OCI-LY1 (cell line): Measurements from ENCODE around the gene UBE2D3.

ENCODE experiments used
- H2AFZ ChIP-seq: fragments of 200-600 bp; sonication (generic), shearing (Covaris generic); 2 replicates; pipeline ENCODE4 v1.6.0; 2014; ENCODE audit warnings: antibody characterized with exemption, mild to moderate bottlenecking, low read length
- H3F3A ChIP-seq: fragments of 200-600 bp; sonication (generic), shearing (Covaris generic); 2 replicates; pipeline ENCODE4 v1.6.0; 2014; ENCODE audit warnings: mild to moderate bottlenecking, antibody characterized with exemption, low read length, moderate library complexity; ENCODE audit not compliant: insufficient read depth
- H3K27ac ChIP-seq: fragments of 200-600 bp; sonication (generic); 2 replicates; pipeline ENCODE4 v1.5.1; 2014; ENCODE audit warnings: low read length, mixed run types, mild to moderate bottlenecking, low read depth; ENCODE audit not compliant: poor library complexity, severe bottlenecking
- H3K27me3 ChIP-seq: fragments of 200-600 bp; sonication (generic); 2 replicates; pipeline ENCODE4 v1.6.0; 2014; ENCODE audit warnings: antibody characterized with exemption, mild to moderate bottlenecking, low read length, moderate library complexity; ENCODE audit not compliant: insufficient read depth
- H3K36me3 ChIP-seq: fragments of 200-600 bp; sonication (generic); 2 replicates; pipeline ENCODE4 v1.6.1; 2014; ENCODE audit warnings: mild to moderate bottlenecking, antibody characterized with exemption, low read length, moderate library complexity, mixed read lengths; ENCODE audit not compliant: insufficient read depth
- H3K4me1 ChIP-seq: fragments of 200-600 bp; sonication (generic); 2 replicates; pipeline ENCODE4 v1.5.1; 2014; ENCODE audit warnings: mild to moderate bottlenecking, low read length, moderate library complexity; ENCODE audit not compliant: insufficient read depth, severe bottlenecking
- H3K4me2 ChIP-seq: fragments of 200-600 bp; sonication (generic), shearing (Covaris generic); 2 replicates; pipeline ENCODE4 v1.6.1; 2014; ENCODE audit warnings: low read length
- H3K4me3 ChIP-seq: fragments of 200-600 bp; sonication (generic); 2 replicates; pipeline ENCODE4 v1.5.1; 2014; ENCODE audit warnings: low read length, low read depth, mild to moderate bottlenecking, mixed read lengths; ENCODE audit not compliant: poor library complexity, severe bottlenecking
- H3K79me2 ChIP-seq: fragments of 200-600 bp; shearing (Covaris generic); 2 replicates; pipeline ENCODE4 v1.6.1; 2016; ENCODE audit warnings: mixed run types, low read length, mixed read lengths; ENCODE audit not compliant: insufficient read depth
- H3K9ac ChIP-seq: fragments of 200-600 bp; sonication (generic), shearing (Covaris generic); 2 replicates; pipeline ENCODE4 v1.6.1; 2014; ENCODE audit warnings: mild to moderate bottlenecking, low read length, mixed read lengths
- H3K9me2 ChIP-seq: fragments of 200-600 bp; sonication (generic), shearing (Covaris generic); 2 replicates; pipeline ENCODE4 v1.6.1; 2014; ENCODE audit warnings: low read depth, mild to moderate bottlenecking, low read length, mixed read lengths
- H3K9me3 ChIP-seq: fragments of 200-600 bp; shearing (Covaris generic); 2 replicates; pipeline ENCODE4 v1.6.1; 2014; ENCODE audit warnings: low read length, mixed read lengths
- H4K20me1 ChIP-seq: fragments of 200-600 bp; sonication (generic), shearing (Covaris generic); 2 replicates; pipeline ENCODE4 v1.6.0; 2016; ENCODE audit warnings: mild to moderate bottlenecking, low read length; ENCODE audit not compliant: insufficient read depth
- EZH2 ChIP-seq: fragments of 200-600 bp; sonication (generic), shearing (Covaris generic); IDR thresholded peaks from 2 replicates; pipeline ENCODE4 v1.8.0; 2017; ENCODE audit warnings: borderline replicate concordance, mixed run types, mild to moderate bottlenecking, antibody characterized with exemption, low read length, moderate library complexity, mixed read lengths
- TF ChIP-seq, protein P1 (sequence below): fragments of 200-600 bp; sonication (generic), shearing (Covaris generic); IDR thresholded peaks from 2 replicates; pipeline ENCODE4 v1.5.1; 2017; ENCODE audit warnings: mild to moderate bottlenecking, antibody characterized with exemption, low read length, moderate library complexity, mixed read lengths

The UBE2D3 gene

DNA sequence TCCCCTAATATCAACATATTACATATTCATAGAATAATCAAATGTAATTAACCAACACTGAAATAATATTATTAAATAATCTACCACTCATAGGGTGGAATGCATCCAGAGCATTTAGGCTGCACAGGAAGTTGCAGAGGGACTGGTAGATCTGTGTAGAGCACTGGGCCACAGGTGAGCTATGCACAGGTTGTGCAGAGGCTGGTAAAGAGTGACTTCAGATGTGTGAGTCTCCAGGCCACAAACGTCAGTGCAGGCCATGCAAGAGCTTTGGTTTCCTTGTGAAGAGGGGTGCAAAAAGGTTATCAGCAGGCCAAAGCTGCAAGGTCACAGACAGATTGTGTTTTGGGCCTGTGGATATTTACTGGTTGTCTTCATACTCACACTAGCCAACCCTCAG is 41.1 kb downstream of the UBE2D3 start:
- H4K20me1 ChIP-seq, result no peaks in the 10 kb centered on the region
- H3K36me3 ChIP-seq, result no peaks in the 10 kb centered on the region
- no peak overlapping the region for H2AFZ ChIP-seq
- no peak overlapping the region for H3K4me3 ChIP-seq
- no peaks in the 10 kb centered on the region for H3K27me3 ChIP-seq
- no peak overlapping the region for H3K27ac ChIP-seq
- no peaks in the 10 kb centered on the region for H3K9me3 ChIP-seq
- TF ChIP-seq EZH2, result no peak
- TF ChIP-seq, protein P1, sequence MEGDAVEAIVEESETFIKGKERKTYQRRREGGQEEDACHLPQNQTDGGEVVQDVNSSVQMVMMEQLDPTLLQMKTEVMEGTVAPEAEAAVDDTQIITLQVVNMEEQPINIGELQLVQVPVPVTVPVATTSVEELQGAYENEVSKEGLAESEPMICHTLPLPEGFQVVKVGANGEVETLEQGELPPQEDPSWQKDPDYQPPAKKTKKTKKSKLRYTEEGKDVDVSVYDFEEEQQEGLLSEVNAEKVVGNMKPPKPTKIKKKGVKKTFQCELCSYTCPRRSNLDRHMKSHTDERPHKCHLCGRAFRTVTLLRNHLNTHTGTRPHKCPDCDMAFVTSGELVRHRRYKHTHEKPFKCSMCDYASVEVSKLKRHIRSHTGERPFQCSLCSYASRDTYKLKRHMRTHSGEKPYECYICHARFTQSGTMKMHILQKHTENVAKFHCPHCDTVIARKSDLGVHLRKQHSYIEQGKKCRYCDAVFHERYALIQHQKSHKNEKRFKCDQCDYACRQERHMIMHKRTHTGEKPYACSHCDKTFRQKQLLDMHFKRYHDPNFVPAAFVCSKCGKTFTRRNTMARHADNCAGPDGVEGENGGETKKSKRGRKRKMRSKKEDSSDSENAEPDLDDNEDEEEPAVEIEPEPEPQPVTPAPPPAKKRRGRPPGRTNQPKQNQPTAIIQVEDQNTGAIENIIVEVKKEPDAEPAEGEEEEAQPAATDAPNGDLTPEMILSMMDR, result no peak
- H3F3A ChIP-seq, result 0 out of 2 replicates have a peak, but pooled peaks cover 4% of the 10 kb centered on the region
- H3K79me2 ChIP-seq, result no peaks in the 10 kb centered on the region
- no peaks in the 10 kb centered on the region for H3K9me2 ChIP-seq
- H3K4me1 ChIP-seq, result no peaks in the 10 kb centered on the region
- no peak overlapping the region for H3K9ac ChIP-seq
- H3K4me2 ChIP-seq, result no peak overlapping the region

DNA sequence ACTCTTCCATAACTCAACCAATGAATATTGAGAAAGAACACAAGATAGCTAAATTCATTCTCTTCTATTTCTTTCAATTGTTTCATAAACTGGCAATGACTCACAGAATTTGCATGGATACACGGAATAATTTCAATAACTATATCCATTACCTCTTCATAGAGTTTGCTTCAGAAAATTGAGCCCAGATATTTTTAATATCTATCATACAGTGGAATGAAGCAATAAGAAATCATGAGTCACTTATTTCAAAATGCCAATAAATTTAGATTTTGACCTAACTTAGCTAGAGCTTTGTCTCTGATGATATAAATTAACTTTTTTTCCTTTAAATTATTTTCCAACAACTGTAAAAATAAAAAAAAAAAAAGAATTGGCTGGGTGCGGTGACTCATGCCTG is 44.3 kb downstream of the UBE2D3 start:
- Histone ChIP-seq H3K9me3 (no peaks in the 10 kb centered on the region), H3K9ac (no peak overlapping the region), H3K9me2 (no peaks in the 10 kb centered on the region), H3K4me3 (no peak overlapping the region), H3K27me3 (no peaks in the 10 kb centered on the region; the same call in 1 of the 2 replicates), H3K36me3 (no peaks in the 10 kb centered on the region), H3F3A (no peaks in the 10 kb centered on the region), H3K4me2 (no peak overlapping the region), H3K4me1 (no peaks in the 10 kb centered on the region), H3K27ac (no peak overlapping the region), H2AFZ (no peak overlapping the region), H4K20me1 (no peaks in the 10 kb centered on the region), H3K79me2 (no peaks in the 10 kb centered on the region)
- TF ChIP-seq, protein P1, result no peak
- TF ChIP-seq EZH2, result no peak

DNA sequence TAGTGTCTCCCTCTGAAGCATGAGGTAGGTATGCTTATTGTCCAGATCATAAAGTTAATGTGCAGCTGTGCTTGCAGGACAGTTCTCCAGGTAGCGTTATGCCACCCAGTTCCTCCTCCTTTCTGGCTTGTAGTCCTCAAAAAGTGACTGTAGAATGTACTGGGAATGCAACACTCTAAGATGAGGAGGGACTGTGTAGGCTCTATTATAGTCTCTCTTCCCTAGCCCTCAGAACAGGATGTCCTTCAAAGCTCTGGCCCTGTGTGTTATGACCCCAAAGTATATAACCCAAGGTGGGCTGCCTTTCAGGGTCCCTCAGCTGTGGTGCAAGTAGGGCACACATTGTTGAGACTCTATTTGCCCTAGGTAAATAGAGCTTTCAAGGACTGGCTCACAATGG is 45.8 kb downstream of the UBE2D3 start:
- no peaks in the 10 kb centered on the region for H3K79me2 ChIP-seq
- H3K9ac ChIP-seq, result no peak overlapping the region
- H3K27ac ChIP-seq, result no peak overlapping the region
- no peaks in the 10 kb centered on the region for H3K9me2 ChIP-seq
- no peaks in the 10 kb centered on the region for H3K36me3 ChIP-seq
- no peak overlapping the region for H2AFZ ChIP-seq
- H3K9me3 ChIP-seq, result no peaks in the 10 kb centered on the region
- H3K27me3 ChIP-seq, result no peaks in the 10 kb centered on the region; the same call in 1 of the 2 replicates
- no peaks in the 10 kb centered on the region for H3F3A ChIP-seq
- no peaks in the 10 kb centered on the region for H3K4me1 ChIP-seq
- no peak overlapping the region for H3K4me2 ChIP-seq
- no peaks in the 10 kb centered on the region for H4K20me1 ChIP-seq
- TF ChIP-seq, protein P1, result no peak
- TF ChIP-seq EZH2, result no peak
- H3K4me3 ChIP-seq, result no peak overlapping the region
